ENCODE measurements around the gene GPN1.

GPN1 gene

DNA sequence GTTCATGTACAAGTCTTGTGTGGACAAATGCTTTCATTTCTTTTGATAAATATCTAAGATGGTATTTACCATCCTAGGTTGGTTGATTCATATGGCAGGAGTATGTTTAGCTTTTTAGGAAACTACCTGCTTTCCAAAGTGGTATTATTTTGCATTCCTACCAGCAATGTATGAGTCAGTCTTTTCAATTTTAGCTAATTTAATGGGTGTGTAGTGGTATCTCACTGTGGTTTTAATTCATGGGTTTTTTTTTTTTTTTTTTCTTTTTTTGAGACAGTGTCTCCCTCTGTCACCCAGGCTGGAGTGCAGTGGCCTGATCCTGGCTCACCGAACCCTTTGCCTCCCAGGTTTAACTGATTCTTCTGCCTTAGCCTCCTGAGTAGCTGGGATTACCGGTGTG, 41.8 kb upstream of the GPN1 start:
- H3K79me2 ChIP-seq (ENCODE audit: low read length), result peaks cover 89% of the 10 kb centered on the region
- no peak overlapping the region for H3K4me2 ChIP-seq (ENCODE audit: low read depth, low read length)
- no peak overlapping the region for H3K27ac ChIP-seq (ENCODE audit: low read length)
- no peak for DNase-seq
- H2AFZ ChIP-seq (ENCODE audit: low read length), result no peak overlapping the region
- peaks cover 11% of the 10 kb centered on the region; the same call in 1 of the 2 replicates for H3F3A ChIP-seq (ENCODE audit: insufficient read depth, low read length)
- no peaks in the 10 kb centered on the region; the same call in 1 of the 2 replicates for H3K9me3 ChIP-seq (replicated peaks; ENCODE audit: insufficient read depth, low read length)
- H3K9me2 ChIP-seq (replicated peaks; ENCODE audit: insufficient read depth, low read length), result no peaks in the 10 kb centered on the region; the same call in 1 of the 2 replicates
- H4K20me1 ChIP-seq (ENCODE audit: insufficient read depth, low read length), result no peaks in the 10 kb centered on the region; the same call in 1 of the 2 replicates
- TF ChIP-seq EZH2phosphoT487 (IDR thresholded peaks at IDR 0.05; ENCODE audit: low read length) (no peak), EZH2 (optimal IDR thresholded peaks at IDR 0.05; ENCODE audit: low read depth, low read length) (no peak)
- TF ChIP-seq, protein P1, sequence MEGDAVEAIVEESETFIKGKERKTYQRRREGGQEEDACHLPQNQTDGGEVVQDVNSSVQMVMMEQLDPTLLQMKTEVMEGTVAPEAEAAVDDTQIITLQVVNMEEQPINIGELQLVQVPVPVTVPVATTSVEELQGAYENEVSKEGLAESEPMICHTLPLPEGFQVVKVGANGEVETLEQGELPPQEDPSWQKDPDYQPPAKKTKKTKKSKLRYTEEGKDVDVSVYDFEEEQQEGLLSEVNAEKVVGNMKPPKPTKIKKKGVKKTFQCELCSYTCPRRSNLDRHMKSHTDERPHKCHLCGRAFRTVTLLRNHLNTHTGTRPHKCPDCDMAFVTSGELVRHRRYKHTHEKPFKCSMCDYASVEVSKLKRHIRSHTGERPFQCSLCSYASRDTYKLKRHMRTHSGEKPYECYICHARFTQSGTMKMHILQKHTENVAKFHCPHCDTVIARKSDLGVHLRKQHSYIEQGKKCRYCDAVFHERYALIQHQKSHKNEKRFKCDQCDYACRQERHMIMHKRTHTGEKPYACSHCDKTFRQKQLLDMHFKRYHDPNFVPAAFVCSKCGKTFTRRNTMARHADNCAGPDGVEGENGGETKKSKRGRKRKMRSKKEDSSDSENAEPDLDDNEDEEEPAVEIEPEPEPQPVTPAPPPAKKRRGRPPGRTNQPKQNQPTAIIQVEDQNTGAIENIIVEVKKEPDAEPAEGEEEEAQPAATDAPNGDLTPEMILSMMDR (IDR thresholded peaks at IDR 0.05; ENCODE audit: low read length), result no peak
- H3K4me3 ChIP-seq (ENCODE audit: low read length), result no peak overlapping the region
- no peak overlapping the region for H3K9ac ChIP-seq (ENCODE audit: low read length)
- no peaks in the 10 kb centered on the region for H3K27me3 ChIP-seq (replicated peaks; ENCODE audit: insufficient read depth, low read length)
- no peaks in the 10 kb centered on the region for H3K36me3 ChIP-seq (replicated peaks; ENCODE audit: insufficient read depth, low read length)
- H3K4me1 ChIP-seq (ENCODE audit: low read length), result peaks cover 13% of the 10 kb centered on the region

DNA sequence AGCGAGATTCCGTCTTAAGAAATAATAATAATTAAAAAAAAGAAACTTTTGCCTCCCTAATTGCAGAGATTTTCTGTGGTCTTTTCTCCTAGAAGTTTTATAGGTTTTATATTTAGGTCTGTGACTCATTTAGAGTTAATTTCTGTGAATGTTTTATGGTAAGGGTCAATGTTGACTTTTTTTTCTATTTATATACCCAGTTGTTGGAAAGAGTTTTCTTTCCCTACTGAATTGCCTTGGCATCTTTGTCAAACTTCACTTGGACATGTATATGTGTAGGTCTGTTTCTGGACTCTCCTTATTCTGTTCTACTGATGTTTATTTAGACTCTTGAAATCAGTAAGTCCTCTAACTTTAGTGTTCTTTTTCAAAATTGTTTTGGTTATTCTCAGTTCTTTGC, 40.5 kb upstream of the GPN1 start:
- Histone ChIP-seq H3K9ac (ENCODE audit: low read length) (no peak overlapping the region), H2AFZ (ENCODE audit: low read length) (no peak overlapping the region), H3K4me2 (ENCODE audit: low read depth, low read length) (no peak overlapping the region), H3K9me3 (replicated peaks; ENCODE audit: insufficient read depth, low read length) (no peaks in the 10 kb centered on the region; the same call in 1 of the 2 replicates), H3K4me3 (ENCODE audit: low read length) (no peak overlapping the region), H4K20me1 (ENCODE audit: insufficient read depth, low read length) (no peaks in the 10 kb centered on the region; the same call in 1 of the 2 replicates), H3K79me2 (ENCODE audit: low read length) (peaks cover 93% of the 10 kb centered on the region), H3K27me3 (replicated peaks; ENCODE audit: insufficient read depth, low read length) (no peaks in the 10 kb centered on the region), H3K4me1 (ENCODE audit: low read length) (peaks cover 13% of the 10 kb centered on the region), H3K27ac (ENCODE audit: low read length) (no peak overlapping the region), H3F3A (ENCODE audit: insufficient read depth, low read length) (0 out of 2 replicates have a peak, but pooled peaks cover 5% of the 10 kb centered on the region), H3K9me2 (replicated peaks; ENCODE audit: insufficient read depth, low read length) (no peaks in the 10 kb centered on the region; the same call in 1 of the 2 replicates), H3K36me3 (replicated peaks; ENCODE audit: insufficient read depth, low read length) (no peaks in the 10 kb centered on the region)
- no peak for DNase-seq
- TF ChIP-seq, protein P1 (IDR thresholded peaks at IDR 0.05; ENCODE audit: low read length), result no peak
- no peak for TF ChIP-seq EZH2phosphoT487 (IDR thresholded peaks at IDR 0.05; ENCODE audit: low read length)
- no peak for TF ChIP-seq EZH2 (optimal IDR thresholded peaks at IDR 0.05; ENCODE audit: low read depth, low read length)

DNA sequence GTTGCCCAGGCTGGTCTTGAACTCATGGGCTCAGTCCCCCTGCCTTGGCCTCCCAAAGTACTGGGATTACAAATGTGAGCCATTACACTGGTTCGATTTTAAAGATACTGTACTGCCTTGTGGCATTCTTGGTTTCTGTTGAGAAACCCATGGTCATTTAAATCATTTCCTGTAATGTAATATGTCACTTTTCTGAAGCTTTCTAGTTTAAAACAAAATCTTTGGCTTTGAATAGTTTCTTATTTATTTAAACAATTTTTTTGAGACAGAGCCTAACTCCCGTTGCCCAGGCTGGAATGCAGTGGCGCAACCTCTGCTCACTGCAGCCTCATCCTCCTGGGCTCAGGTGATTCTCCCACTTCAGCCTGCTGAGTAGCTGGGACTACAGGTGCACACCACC, 37.1 kb upstream of the GPN1 start:
- no peak for DNase-seq
- Histone ChIP-seq H3K4me3 (ENCODE audit: low read length) (no peak overlapping the region), H3K79me2 (ENCODE audit: low read length) (peaks cover 82% of the 10 kb centered on the region)

More for the DNA sequence above, 37.1 kb upstream of the GPN1 start:
- Histone ChIP-seq H3K27me3 (replicated peaks; ENCODE audit: insufficient read depth, low read length) (no peaks in the 10 kb centered on the region), H3K27ac (ENCODE audit: low read length) (no peak overlapping the region), H4K20me1 (ENCODE audit: insufficient read depth, low read length) (no peaks in the 10 kb centered on the region; the same call in 1 of the 2 replicates), H3K4me2 (ENCODE audit: low read depth, low read length) (no peak overlapping the region), H2AFZ (ENCODE audit: low read length) (no peak overlapping the region), H3K36me3 (replicated peaks; ENCODE audit: insufficient read depth, low read length) (no peaks in the 10 kb centered on the region), H3K9me3 (replicated peaks; ENCODE audit: insufficient read depth, low read length) (no peaks in the 10 kb centered on the region; the same call in 1 of the 2 replicates), H3K4me1 (ENCODE audit: low read length) (no peaks in the 10 kb centered on the region), H3K9ac (ENCODE audit: low read length) (no peak overlapping the region), H3F3A (ENCODE audit: insufficient read depth, low read length) (0 out of 2 replicates have a peak, but pooled peaks cover 5% of the 10 kb centered on the region), H3K9me2 (replicated peaks; ENCODE audit: insufficient read depth, low read length) (no peaks in the 10 kb centered on the region; the same call in 1 of the 2 replicates)
- TF ChIP-seq EZH2phosphoT487 (IDR thresholded peaks at IDR 0.05; ENCODE audit: low read length) (no peak), EZH2 (optimal IDR thresholded peaks at IDR 0.05; ENCODE audit: low read depth, low read length) (no peak)
- TF ChIP-seq, protein P1 (IDR thresholded peaks at IDR 0.05; ENCODE audit: low read length), result no peak
